ENCODE measurements around the gene SLC3A2. TPM values are rescaled to one million over a fixed set of nuclear protein-coding genes. Genes with fewer than 3 reads are reported as not detected.

The SLC3A2 gene
- total RNA-seq, 1 donor from 2014 or later = 56.4 TPM

- Histone ChIP-seq H3K36me3 (ENCODE audit: control insufficient read depth in 3 of 3, insufficient read depth in 3 of 3, low read length in 3 of 3) (peaks cover 26 to 38% (median 30%) of the 10 kb centered on the region in 3 donors), H3K4me1 (ENCODE audit: control insufficient read depth in 3 of 3, insufficient read depth in 3 of 3, low read length in 3 of 3) (peaks cover 22 to 38% (median 32%) of the 10 kb centered on the region in 3 donors), H3K9ac (ENCODE audit: low read depth in 1 of 3, low read length in 3 of 3) (no peak overlapping the region), H3K27ac (ENCODE audit: low read depth, low read length) (no peak overlapping the region), H3K27me3 (ENCODE audit: control insufficient read depth in 3 of 3, insufficient read depth in 3 of 3, low read length in 3 of 3) (no peaks in the 10 kb centered on the region), H3K4me3 (ENCODE audit: low read length in 3 of 3) (no peak overlapping the region), H3K9me3 (ENCODE audit: control insufficient read depth in 3 of 3, low read length in 3 of 3) (no peaks in the 10 kb centered on the region)
Measured at GRCh38 chr11:62852523-62853188, 28.0 kb upstream of the SLC3A2 start.

DNA sequence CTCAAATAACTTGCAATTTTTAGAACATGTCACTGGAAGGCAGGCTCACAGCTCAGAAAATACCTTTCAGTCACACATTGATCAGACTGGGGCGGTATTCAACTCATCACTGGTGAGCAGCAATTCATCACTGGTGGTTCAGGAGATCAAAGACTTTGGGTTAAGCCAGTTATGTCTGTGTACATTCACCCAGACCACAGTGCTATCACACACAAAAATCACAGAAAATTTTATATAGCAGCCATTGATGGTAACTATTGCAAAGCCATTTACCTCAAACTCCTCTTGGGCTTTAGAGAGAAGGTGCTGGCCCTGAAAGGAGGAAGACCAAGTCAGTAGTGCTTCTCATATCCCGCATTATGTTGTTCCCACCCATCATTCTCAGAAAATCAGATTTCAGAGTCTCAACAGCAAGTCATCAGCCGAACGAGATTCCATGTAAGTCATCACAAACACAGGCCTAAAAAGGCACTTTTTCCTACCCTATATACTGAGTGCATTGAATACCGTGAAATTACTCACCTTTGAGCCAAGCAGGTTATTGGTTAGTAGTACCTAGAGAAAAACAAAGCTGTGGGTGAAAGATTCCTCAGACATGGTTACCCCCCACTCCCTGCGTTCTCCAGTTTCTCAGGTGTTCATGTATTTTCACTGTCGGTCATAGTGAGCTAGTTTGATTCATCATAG is 27.3 kb upstream of the SLC3A2 start:
- H3K9me3 ChIP-seq (ENCODE audit: control insufficient read depth in 3 of 3, low read length in 3 of 3) = no peaks in the 10 kb centered on the region
- H3K4me1 ChIP-seq (ENCODE audit: control insufficient read depth in 3 of 3, insufficient read depth in 3 of 3, low read length in 3 of 3) = peaks cover 22 to 38% (median 32%) of the 10 kb centered on the region in 3 donors
- no peaks in the 10 kb centered on the region for H3K27me3 ChIP-seq (ENCODE audit: control insufficient read depth in 3 of 3, insufficient read depth in 3 of 3, low read length in 3 of 3)
- H3K36me3 ChIP-seq (ENCODE audit: control insufficient read depth in 3 of 3, insufficient read depth in 3 of 3, low read length in 3 of 3) = peaks cover 26 to 38% (median 30%) of the 10 kb centered on the region in 3 donors
- H3K4me3 ChIP-seq (ENCODE audit: low read length in 3 of 3) = no peak overlapping the region
- no peak overlapping the region for H3K27ac ChIP-seq (ENCODE audit: low read depth, low read length)
- peak overlapping the region in 2 of 3 donors; percentile 52 to 91 for H3K9ac ChIP-seq (ENCODE audit: low read depth in 1 of 3, low read length in 3 of 3)

DNA sequence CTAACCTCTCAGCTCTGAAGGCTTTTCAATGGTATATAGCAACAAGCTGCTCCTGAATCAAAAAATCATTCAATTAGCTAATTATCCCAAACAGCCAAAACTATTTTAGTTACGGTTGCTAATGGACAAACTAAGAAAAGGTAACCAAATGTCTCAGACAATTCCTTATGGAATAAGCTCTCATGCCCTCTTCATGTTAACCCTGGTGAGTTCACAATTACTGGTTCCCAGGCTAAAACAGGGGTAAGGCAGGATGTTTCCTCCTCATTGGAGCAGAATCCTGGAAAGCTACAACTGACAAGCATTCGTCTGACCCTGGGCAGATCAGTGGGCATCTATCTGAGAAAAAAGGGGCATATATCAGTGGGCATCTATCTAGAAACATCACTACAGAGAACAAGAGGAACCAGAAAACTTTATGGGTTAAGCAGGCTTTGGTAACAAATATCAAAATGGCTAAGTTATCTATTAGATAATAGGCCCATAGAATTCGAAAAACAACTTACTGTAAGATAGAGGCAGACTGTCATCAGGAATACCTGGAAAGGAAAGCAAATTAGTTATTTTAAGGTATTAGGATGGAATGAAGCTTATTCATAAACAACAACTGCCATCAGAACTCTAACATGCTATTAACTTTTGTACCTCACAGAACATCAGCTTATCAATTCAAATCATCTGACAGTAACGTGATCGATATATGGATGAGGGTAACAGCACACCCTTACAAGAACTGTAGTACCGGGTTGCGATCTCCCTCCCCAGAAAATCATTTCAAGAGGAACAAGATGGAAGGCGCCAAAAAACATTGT is 26.5 kb upstream of the SLC3A2 start:
- H3K9ac ChIP-seq (ENCODE audit: low read depth in 1 of 3, low read length in 3 of 3) = peak overlapping the region; percentile 67 to 91 (median 88)
- peaks cover 22 to 38% (median 32%) of the 10 kb centered on the region in 3 donors for H3K4me1 ChIP-seq (ENCODE audit: control insufficient read depth in 3 of 3, insufficient read depth in 3 of 3, low read length in 3 of 3)
- H3K27me3 ChIP-seq (ENCODE audit: control insufficient read depth in 3 of 3, insufficient read depth in 3 of 3, low read length in 3 of 3) = no peaks in the 10 kb centered on the region
- H3K4me3 ChIP-seq (ENCODE audit: low read length in 3 of 3) = peak overlapping the region; percentile 86 to 98 (median 96)
- no peaks in the 10 kb centered on the region for H3K9me3 ChIP-seq (ENCODE audit: control insufficient read depth in 3 of 3, low read length in 3 of 3)
- H3K27ac ChIP-seq (ENCODE audit: low read depth, low read length) = no peak overlapping the region
- H3K36me3 ChIP-seq (ENCODE audit: control insufficient read depth in 3 of 3, insufficient read depth in 3 of 3, low read length in 3 of 3) = peaks cover 26 to 38% (median 30%) of the 10 kb centered on the region in 3 donors

GRCh38 chr11:62854825-62855570 is 25.7 kb upstream of the SLC3A2 start:
- no peaks in the 10 kb centered on the region for H3K27me3 ChIP-seq (ENCODE audit: control insufficient read depth in 3 of 3, insufficient read depth in 3 of 3, low read length in 3 of 3)
- peak overlapping the region; percentile 78 for H3K27ac ChIP-seq (ENCODE audit: low read depth, low read length)
- peaks cover 22 to 38% (median 32%) of the 10 kb centered on the region in 3 donors for H3K4me1 ChIP-seq (ENCODE audit: control insufficient read depth in 3 of 3, insufficient read depth in 3 of 3, low read length in 3 of 3)
- peak overlapping the region; percentile 88 to 93 (median 91) for H3K9ac ChIP-seq (ENCODE audit: low read depth in 1 of 3, low read length in 3 of 3)
- H3K4me3 ChIP-seq (ENCODE audit: low read length in 3 of 3) = peak overlapping the region; percentile 86 to 98 (median 96)
- peaks cover 26 to 38% (median 30%) of the 10 kb centered on the region in 3 donors for H3K36me3 ChIP-seq (ENCODE audit: control insufficient read depth in 3 of 3, insufficient read depth in 3 of 3, low read length in 3 of 3)
- no peaks in the 10 kb centered on the region for H3K9me3 ChIP-seq (ENCODE audit: control insufficient read depth in 3 of 3, low read length in 3 of 3)

GRCh38 chr11:62855571-62856332 is 24.9 kb upstream of the SLC3A2 start:
- peak overlapping the region; percentile 78 for H3K27ac ChIP-seq (ENCODE audit: low read depth, low read length)
- peak overlapping the region; percentile 88 to 93 (median 91) for H3K9ac ChIP-seq (ENCODE audit: low read depth in 1 of 3, low read length in 3 of 3)
- no peaks in the 10 kb centered on the region for H3K27me3 ChIP-seq (ENCODE audit: control insufficient read depth in 3 of 3, insufficient read depth in 3 of 3, low read length in 3 of 3)
- peak overlapping the region; percentile 86 to 98 (median 96) for H3K4me3 ChIP-seq (ENCODE audit: low read length in 3 of 3)
- H3K4me1 ChIP-seq (ENCODE audit: control insufficient read depth in 3 of 3, insufficient read depth in 3 of 3, low read length in 3 of 3) = peaks cover 22 to 38% (median 32%) of the 10 kb centered on the region in 3 donors
- H3K36me3 ChIP-seq (ENCODE audit: control insufficient read depth in 3 of 3, insufficient read depth in 3 of 3, low read length in 3 of 3) = peaks cover 26 to 38% (median 30%) of the 10 kb centered on the region in 3 donors
- H3K9me3 ChIP-seq (ENCODE audit: control insufficient read depth in 3 of 3, low read length in 3 of 3) = no peaks in the 10 kb centered on the region

DNA sequence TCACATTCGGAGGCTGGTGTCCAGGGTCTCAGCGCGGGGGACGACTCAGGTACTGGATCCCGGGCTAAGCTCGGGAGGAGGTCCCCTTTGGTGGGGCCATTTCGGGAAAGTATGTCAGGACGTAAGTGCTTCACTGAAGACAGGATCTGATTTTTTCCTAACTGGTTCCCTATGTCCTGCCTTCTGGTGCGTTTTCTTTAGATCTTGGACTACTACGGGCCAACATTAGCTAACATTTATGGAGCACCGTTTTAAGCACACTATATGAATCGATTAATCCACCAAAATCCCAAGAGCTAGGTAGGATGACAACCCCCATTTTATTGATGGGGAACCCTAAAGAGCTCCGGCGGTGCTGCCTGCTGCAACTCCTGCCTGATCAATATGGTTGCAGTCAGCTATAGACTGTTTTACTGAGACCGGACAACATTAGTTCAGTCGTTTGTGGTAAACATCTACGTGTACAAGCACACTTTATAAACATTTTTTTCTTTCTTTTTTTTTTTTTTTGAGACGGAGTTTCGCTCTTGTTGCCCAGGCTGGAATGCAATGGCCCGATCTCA is 24.3 kb upstream of the SLC3A2 start:
- H3K4me1 ChIP-seq (ENCODE audit: control insufficient read depth in 3 of 3, insufficient read depth in 3 of 3, low read length in 3 of 3) = peaks cover 22 to 38% (median 32%) of the 10 kb centered on the region in 3 donors
- H3K9ac ChIP-seq (ENCODE audit: low read depth in 1 of 3, low read length in 3 of 3) = peak overlapping the region; percentile 77 to 90 (median 83)
- peak overlapping the region; percentile 59 for H3K27ac ChIP-seq (ENCODE audit: low read depth, low read length)
- H3K9me3 ChIP-seq (ENCODE audit: control insufficient read depth in 3 of 3, low read length in 3 of 3) = no peaks in the 10 kb centered on the region
- peak overlapping the region; percentile 86 to 98 (median 96) for H3K4me3 ChIP-seq (ENCODE audit: low read length in 3 of 3)
- peaks cover 26 to 34% (median 28%) of the 10 kb centered on the region in 3 donors for H3K36me3 ChIP-seq (ENCODE audit: control insufficient read depth in 3 of 3, insufficient read depth in 3 of 3, low read length in 3 of 3)
- H3K27me3 ChIP-seq (ENCODE audit: control insufficient read depth in 3 of 3, insufficient read depth in 3 of 3, low read length in 3 of 3) = no peaks in the 10 kb centered on the region

DNA sequence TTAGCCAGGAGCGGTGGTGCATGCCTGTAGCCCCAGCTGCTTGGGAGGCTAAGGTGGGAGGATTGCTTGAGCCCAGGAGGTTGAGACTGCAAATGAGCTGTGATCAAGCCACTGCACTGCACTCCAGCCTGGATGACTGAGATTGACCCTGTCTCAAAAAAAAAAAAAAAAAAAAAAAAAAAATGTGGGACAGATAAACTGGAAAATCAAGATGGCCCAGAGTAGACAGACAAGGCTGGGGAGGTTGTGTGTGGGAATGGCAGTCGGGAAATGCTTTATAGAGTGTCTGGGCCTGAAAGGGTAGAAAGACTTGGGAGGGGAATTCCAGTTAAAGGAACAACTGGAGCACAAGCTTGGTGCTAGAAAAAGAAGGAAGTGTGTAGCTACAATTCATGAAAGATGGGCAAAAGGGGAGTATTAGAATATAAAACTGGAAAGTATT is 23.1 kb upstream of the SLC3A2 start:
- Histone ChIP-seq H3K4me3 (ENCODE audit: low read length in 3 of 3) (no peak overlapping the region), H3K36me3 (ENCODE audit: control insufficient read depth in 3 of 3, insufficient read depth in 3 of 3, low read length in 3 of 3) (peaks cover 17 to 23% (median 18%) of the 10 kb centered on the region in 3 donors), H3K9me3 (ENCODE audit: control insufficient read depth in 3 of 3, low read length in 3 of 3) (no peaks in the 10 kb centered on the region), H3K27ac (ENCODE audit: low read depth, low read length) (no peak overlapping the region), H3K9ac (ENCODE audit: low read depth in 1 of 3, low read length in 3 of 3) (no peak overlapping the region), H3K27me3 (ENCODE audit: control insufficient read depth in 3 of 3, insufficient read depth in 3 of 3, low read length in 3 of 3) (no peaks in the 10 kb centered on the region), H3K4me1 (ENCODE audit: control insufficient read depth in 3 of 3, insufficient read depth in 3 of 3, low read length in 3 of 3) (peaks cover 22 to 38% (median 32%) of the 10 kb centered on the region in 3 donors)

GRCh38 chr11:62858201-62858600 is 22.5 kb upstream of the SLC3A2 start:
- Histone ChIP-seq H3K36me3 (ENCODE audit: control insufficient read depth in 3 of 3, insufficient read depth in 3 of 3, low read length in 3 of 3) (peaks cover 11 to 18% (median 13%) of the 10 kb centered on the region in 3 donors), H3K9me3 (ENCODE audit: control insufficient read depth in 3 of 3, low read length in 3 of 3) (no peaks in the 10 kb centered on the region), H3K27ac (ENCODE audit: low read depth, low read length) (no peak overlapping the region), H3K9ac (ENCODE audit: low read depth in 1 of 3, low read length in 3 of 3) (no peak overlapping the region), H3K27me3 (ENCODE audit: control insufficient read depth in 3 of 3, insufficient read depth in 3 of 3, low read length in 3 of 3) (no peaks in the 10 kb centered on the region), H3K4me3 (ENCODE audit: low read length in 3 of 3) (no peak overlapping the region), H3K4me1 (ENCODE audit: control insufficient read depth in 3 of 3, insufficient read depth in 3 of 3, low read length in 3 of 3) (peaks cover 22 to 36% (median 31%) of the 10 kb centered on the region in 3 donors)
